GM23338 (cell line): ENCODE data around the gene DAND5. TPM values are rescaled to one million over a fixed set of nuclear protein-coding genes. Genes with fewer than 3 reads are reported as not detected.

ENCODE experiments used
- ATAC-seq: fragments of 200-7000 bp; cut with Tn5 transposase; 3 replicates; pipeline ENCODE4 v1.9.1; 2020
- DNase-seq: peaks from one replicate; pipeline ENCODE4 v3.0.0-alpha.2; 2015; ENCODE audit warnings: low spot score
- H2AFZ ChIP-seq: fragments of 200-600 bp; sonication (generic); 2 replicates; pipeline ENCODE4 v1.8.0; 2016; ENCODE audit warnings: antibody characterized with exemption, mild to moderate bottlenecking, moderate library complexity
- H3F3A ChIP-seq: fragments of 200-600 bp; sonication (generic); replicated peaks from 2 replicates; pipeline ENCODE4 v1.8.0; 2017; ENCODE audit warnings: antibody characterized with exemption, mixed run types, low read depth
- H3K27ac ChIP-seq: fragments of 200-600 bp; sonication (generic); 2 replicates; pipeline ENCODE4 v1.6.1; 2016; ENCODE audit warnings: low read depth
- H3K27me3 ChIP-seq: fragments of 200-600 bp; sonication (generic); 2 replicates; pipeline ENCODE4 v1.8.0; 2016; ENCODE audit warnings: mild to moderate bottlenecking, mixed run types, moderate library complexity; ENCODE audit not compliant: insufficient read depth
- H3K36me3 ChIP-seq: fragments of 200-600 bp; sonication (generic); 2 replicates; pipeline ENCODE4 v1.8.0; 2016; ENCODE audit warnings: mild to moderate bottlenecking; ENCODE audit not compliant: insufficient read depth
- H3K4me1 ChIP-seq: fragments of 200-600 bp; sonication (generic); 2 replicates; pipeline ENCODE4 v1.8.0; 2016; ENCODE audit warnings: mild to moderate bottlenecking, moderate library complexity; ENCODE audit not compliant: insufficient read depth
- H3K4me2 ChIP-seq: fragments of 200-600 bp; sonication (generic); 2 replicates; pipeline ENCODE4 v1.7.1; 2017; ENCODE audit warnings: mixed run types
- H3K4me3 ChIP-seq: fragments of 200-600 bp; sonication (generic); 2 replicates; pipeline ENCODE4 v1.6.1; 2016; ENCODE audit warnings: mixed run types
- H3K79me2 ChIP-seq: fragments of 200-600 bp; sonication (generic); replicated peaks from 2 replicates; pipeline ENCODE4 v1.8.0; 2017; ENCODE audit warnings: mild to moderate bottlenecking; ENCODE audit not compliant: insufficient read depth
- H3K9me2 ChIP-seq: fragments of 200-600 bp; sonication (generic); 2 replicates; pipeline ENCODE4 v1.8.0; 2017; ENCODE audit not compliant: insufficient read depth
- H4K20me1 ChIP-seq: fragments of 200-600 bp; sonication (generic); replicated peaks from 2 replicates; pipeline ENCODE4 v1.8.0; 2017; ENCODE audit warnings: mild to moderate bottlenecking; ENCODE audit not compliant: insufficient read depth
- H3K27ac Mint-ChIP-seq: 2 replicates; pipeline ENCODE4 v1.8.0; 2020; ENCODE audit warnings: inconsistent platforms, mild to moderate bottlenecking, moderate library complexity, mixed read lengths
- H3K27me3 Mint-ChIP-seq: 3 replicates; pipeline ENCODE4 v1.8.0; 2022; ENCODE audit warnings: low read depth, mild to moderate bottlenecking, moderate library complexity, mixed read lengths, inconsistent platforms; ENCODE audit not compliant: insufficient read depth, poor library complexity
- H3K36me3 Mint-ChIP-seq: 3 replicates; pipeline ENCODE4 v1.8.0; 2021; ENCODE audit warnings: low read depth, mild to moderate bottlenecking, inconsistent platforms, moderate library complexity, mixed read lengths
- H3K4me1 Mint-ChIP-seq: 3 replicates; pipeline ENCODE4 v1.8.0; 2020; ENCODE audit warnings: mild to moderate bottlenecking, inconsistent platforms, mixed read lengths
- H3K4me3 Mint-ChIP-seq: 3 replicates; pipeline ENCODE4 v1.8.0; 2021; ENCODE audit warnings: moderate library complexity, mild to moderate bottlenecking, inconsistent platforms, mixed read lengths
- H3K9me3 Mint-ChIP-seq: 3 replicates; pipeline ENCODE4 v1.8.0; 2020; ENCODE audit warnings: moderate library complexity, mild to moderate bottlenecking, inconsistent platforms, mixed read lengths
- CREB1 ChIP-seq: fragments of 250-450 bp; sonication (Bioruptor Pico); IDR thresholded peaks from 2 replicates; pipeline ENCODE4 v1.5.0; 2020; ENCODE audit warnings: low read depth, mild to moderate bottlenecking, moderate library complexity
- EZH2 ChIP-seq: fragments of 200-600 bp; sonication (generic); IDR thresholded peaks from one replicate; pipeline ENCODE4 v1.8.0; 2017; ENCODE audit warnings: antibody characterized with exemption, mild to moderate bottlenecking, low read depth; ENCODE audit not compliant: unreplicated experiment
- EZH2phosphoT487 ChIP-seq: fragments of 200-600 bp; sonication (generic); IDR thresholded peaks from one replicate; pipeline ENCODE4 v1.8.1; 2018; ENCODE audit warnings: antibody characterized with exemption; ENCODE audit not compliant: unreplicated experiment
- JUNB ChIP-seq: IDR thresholded peaks from one replicate; pipeline ENCODE4 v1.6.1; 2016; ENCODE audit warnings: antibody characterized with exemption; ENCODE audit not compliant: unreplicated experiment
- NANOG ChIP-seq: IDR thresholded peaks from 2 replicates; pipeline ENCODE4 v1.6.1; 2016; ENCODE audit warnings: antibody characterized with exemption, borderline replicate concordance
- POLR2AphosphoS5 ChIP-seq: IDR thresholded peaks from 2 replicates; pipeline ENCODE4 v1.6.1; 2016; ENCODE audit warnings: antibody characterized with exemption, low read depth
- REST ChIP-seq: IDR thresholded peaks from one replicate; pipeline ENCODE4 v1.6.1; 2018; ENCODE audit warnings: antibody characterized with exemption; ENCODE audit not compliant: unreplicated experiment
- STAT1 ChIP-seq: IDR thresholded peaks from one replicate; pipeline ENCODE4 v1.6.1; 2016; ENCODE audit warnings: antibody characterized with exemption; ENCODE audit not compliant: unreplicated experiment
- ZNF114 ChIP-seq: fragments of 250-450 bp; sonication (Bioruptor Pico); IDR thresholded peaks from 2 replicates; pipeline ENCODE4 v1.5.0; 2020; ENCODE audit warnings: mild to moderate bottlenecking, moderate library complexity
- ZNF331 ChIP-seq: fragments of 250-450 bp; sonication (Bioruptor Pico); IDR thresholded peaks from 2 replicates; pipeline ENCODE4 v1.5.0; 2020; ENCODE audit warnings: low read depth, mild to moderate bottlenecking, moderate library complexity
- polyA plus RNA-seq: library from polyadenylated mRNA; unstranded; fragments of >200 nt; fragmentation: Nextera tagmentation; extraction: Ambion mirVana; gene quantifications from 2 replicates; pipeline ENCODE4 v1.2.1, GENCODE V29; 2016
- total RNA-seq: library from RNA; depleted of rRNA; stranded (reverse); fragments of >200 nt; shearing (Covaris generic); gene quantifications from 2 replicates; pipeline ENCODE4 v1.2.3, GENCODE V29; 2014
- TF ChIP-seq, protein P1 (sequence below), 2 experiments: fragments of 200-600 bp in 1 of 2; sonication (generic) in 1 of 2; conservative IDR thresholded peaks; 2 replicates each; pipeline versions ENCODE4 v1.5.1 to v1.6.1; 2016 to 2017; ENCODE audit warnings: antibody characterized with exemption in 2 of 2, low read depth in 2 of 2, mild to moderate bottlenecking in 2 of 2, moderate library complexity in 1 of 2
- TF ChIP-seq, protein P2 (sequence below): fragments of 250-450 bp; sonication (Bioruptor Pico); IDR thresholded peaks from 2 replicates; pipeline ENCODE4 v1.5.0; 2020; ENCODE audit warnings: mild to moderate bottlenecking, moderate library complexity
- TF ChIP-seq, protein P3 (sequence below): IDR thresholded peaks from 2 replicates; pipeline ENCODE4 v1.6.1; 2016; ENCODE audit warnings: antibody characterized with exemption

The DAND5 gene
- total and polyA plus RNA-seq, 2 experiments from 2014 or later, result 0.18 to 0.28 TPM

- Histone ChIP-seq H3K36me3 (no peaks in the 10 kb centered on the region), H2AFZ (no peak overlapping the region), H3K27ac (no peak overlapping the region), H3K4me3 (no peak overlapping the region), H4K20me1 (no peaks in the 10 kb centered on the region), H3K79me2 (no peaks in the 10 kb centered on the region), H3K27me3 (no peaks in the 10 kb centered on the region), H3K4me1 (no peaks in the 10 kb centered on the region), H3K4me2 (no peak overlapping the region), H3K9me2 (no peaks in the 10 kb centered on the region), H3F3A (no peaks in the 10 kb centered on the region)
- H3K9me3 Mint-ChIP-seq, result no peaks in the 10 kb centered on the region
- peaks cover 9% of the 10 kb centered on the region for H3K27me3 Mint-ChIP-seq
- DNase-seq, result no peak
- no peak overlapping the region for H3K4me3 Mint-ChIP-seq
- no peak for TF ChIP-seq ZNF331 (CRISPR knock-in tag)
- TF ChIP-seq, protein P1, sequence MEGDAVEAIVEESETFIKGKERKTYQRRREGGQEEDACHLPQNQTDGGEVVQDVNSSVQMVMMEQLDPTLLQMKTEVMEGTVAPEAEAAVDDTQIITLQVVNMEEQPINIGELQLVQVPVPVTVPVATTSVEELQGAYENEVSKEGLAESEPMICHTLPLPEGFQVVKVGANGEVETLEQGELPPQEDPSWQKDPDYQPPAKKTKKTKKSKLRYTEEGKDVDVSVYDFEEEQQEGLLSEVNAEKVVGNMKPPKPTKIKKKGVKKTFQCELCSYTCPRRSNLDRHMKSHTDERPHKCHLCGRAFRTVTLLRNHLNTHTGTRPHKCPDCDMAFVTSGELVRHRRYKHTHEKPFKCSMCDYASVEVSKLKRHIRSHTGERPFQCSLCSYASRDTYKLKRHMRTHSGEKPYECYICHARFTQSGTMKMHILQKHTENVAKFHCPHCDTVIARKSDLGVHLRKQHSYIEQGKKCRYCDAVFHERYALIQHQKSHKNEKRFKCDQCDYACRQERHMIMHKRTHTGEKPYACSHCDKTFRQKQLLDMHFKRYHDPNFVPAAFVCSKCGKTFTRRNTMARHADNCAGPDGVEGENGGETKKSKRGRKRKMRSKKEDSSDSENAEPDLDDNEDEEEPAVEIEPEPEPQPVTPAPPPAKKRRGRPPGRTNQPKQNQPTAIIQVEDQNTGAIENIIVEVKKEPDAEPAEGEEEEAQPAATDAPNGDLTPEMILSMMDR (conservative IDR thresholded peaks at IDR 0.05; ENCODE audit: low read depth in 2 of 2), result no peak
- no peak for TF ChIP-seq REST
- no peak for TF ChIP-seq ZNF114 (CRISPR knock-in tag)
- TF ChIP-seq EZH2, result no peak
- no peak for TF ChIP-seq NANOG
- no peak for TF ChIP-seq CREB1 (CRISPR knock-in tag)
- no peak for TF ChIP-seq POLR2AphosphoS5
- TF ChIP-seq EZH2phosphoT487, result no peak
- TF ChIP-seq JUNB, result no peak
- TF ChIP-seq, protein P2, sequence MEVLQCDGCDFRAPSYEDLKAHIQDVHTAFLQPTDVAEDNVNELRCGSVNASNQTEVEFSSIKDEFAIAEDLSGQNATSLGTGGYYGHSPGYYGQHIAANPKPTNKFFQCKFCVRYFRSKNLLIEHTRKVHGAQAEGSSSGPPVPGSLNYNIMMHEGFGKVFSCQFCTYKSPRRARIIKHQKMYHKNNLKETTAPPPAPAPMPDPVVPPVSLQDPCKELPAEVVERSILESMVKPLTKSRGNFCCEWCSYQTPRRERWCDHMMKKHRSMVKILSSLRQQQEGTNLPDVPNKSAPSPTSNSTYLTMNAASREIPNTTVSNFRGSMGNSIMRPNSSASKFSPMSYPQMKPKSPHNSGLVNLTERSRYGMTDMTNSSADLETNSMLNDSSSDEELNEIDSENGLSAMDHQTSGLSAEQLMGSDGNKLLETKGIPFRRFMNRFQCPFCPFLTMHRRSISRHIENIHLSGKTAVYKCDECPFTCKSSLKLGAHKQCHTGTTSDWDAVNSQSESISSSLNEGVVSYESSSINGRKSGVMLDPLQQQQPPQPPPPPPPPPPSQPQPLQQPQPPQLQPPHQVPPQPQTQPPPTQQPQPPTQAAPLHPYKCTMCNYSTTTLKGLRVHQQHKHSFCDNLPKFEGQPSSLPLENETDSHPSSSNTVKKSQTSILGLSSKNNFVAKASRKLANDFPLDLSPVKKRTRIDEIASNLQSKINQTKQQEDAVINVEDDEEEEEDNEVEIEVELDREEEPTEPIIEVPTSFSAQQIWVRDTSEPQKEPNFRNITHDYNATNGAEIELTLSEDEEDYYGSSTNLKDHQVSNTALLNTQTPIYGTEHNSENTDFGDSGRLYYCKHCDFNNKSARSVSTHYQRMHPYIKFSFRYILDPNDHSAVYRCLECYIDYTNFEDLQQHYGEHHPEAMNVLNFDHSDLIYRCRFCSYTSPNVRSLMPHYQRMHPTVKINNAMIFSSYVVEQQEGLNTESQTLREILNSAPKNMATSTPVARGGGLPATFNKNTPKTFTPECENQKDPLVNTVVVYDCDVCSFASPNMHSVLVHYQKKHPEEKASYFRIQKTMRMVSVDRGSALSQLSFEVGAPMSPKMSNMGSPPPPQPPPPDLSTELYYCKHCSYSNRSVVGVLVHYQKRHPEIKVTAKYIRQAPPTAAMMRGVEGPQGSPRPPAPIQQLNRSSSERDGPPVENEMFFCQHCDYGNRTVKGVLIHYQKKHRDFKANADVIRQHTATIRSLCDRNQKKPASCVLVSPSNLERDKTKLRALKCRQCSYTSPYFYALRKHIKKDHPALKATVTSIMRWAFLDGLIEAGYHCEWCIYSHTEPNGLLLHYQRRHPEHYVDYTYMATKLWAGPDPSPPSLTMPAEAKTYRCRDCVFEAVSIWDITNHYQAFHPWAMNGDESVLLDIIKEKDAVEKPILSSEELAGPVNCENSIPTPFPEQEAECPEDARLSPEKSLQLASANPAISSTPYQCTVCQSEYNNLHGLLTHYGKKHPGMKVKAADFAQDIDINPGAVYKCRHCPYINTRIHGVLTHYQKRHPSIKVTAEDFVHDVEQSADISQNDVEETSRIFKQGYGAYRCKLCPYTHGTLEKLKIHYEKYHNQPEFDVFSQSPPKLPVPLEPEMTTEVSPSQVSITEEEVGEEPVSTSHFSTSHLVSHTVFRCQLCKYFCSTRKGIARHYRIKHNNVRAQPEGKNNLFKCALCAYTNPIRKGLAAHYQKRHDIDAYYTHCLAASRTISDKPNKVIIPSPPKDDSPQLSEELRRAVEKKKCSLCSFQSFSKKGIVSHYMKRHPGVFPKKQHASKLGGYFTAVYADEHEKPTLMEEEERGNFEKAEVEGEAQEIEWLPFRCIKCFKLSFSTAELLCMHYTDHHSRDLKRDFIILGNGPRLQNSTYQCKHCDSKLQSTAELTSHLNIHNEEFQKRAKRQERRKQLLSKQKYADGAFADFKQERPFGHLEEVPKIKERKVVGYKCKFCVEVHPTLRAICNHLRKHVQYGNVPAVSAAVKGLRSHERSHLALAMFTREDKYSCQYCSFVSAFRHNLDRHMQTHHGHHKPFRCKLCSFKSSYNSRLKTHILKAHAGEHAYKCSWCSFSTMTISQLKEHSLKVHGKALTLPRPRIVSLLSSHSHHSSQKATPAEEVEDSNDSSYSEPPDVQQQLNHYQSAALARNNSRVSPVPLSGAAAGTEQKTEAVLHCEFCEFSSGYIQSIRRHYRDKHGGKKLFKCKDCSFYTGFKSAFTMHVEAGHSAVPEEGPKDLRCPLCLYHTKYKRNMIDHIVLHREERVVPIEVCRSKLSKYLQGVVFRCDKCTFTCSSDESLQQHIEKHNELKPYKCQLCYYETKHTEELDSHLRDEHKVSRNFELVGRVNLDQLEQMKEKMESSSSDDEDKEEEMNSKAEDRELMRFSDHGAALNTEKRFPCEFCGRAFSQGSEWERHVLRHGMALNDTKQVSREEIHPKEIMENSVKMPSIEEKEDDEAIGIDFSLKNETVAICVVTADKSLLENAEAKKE (CRISPR knock-in tag), result no peak
- no peak for TF ChIP-seq STAT1
- TF ChIP-seq, protein P3, sequence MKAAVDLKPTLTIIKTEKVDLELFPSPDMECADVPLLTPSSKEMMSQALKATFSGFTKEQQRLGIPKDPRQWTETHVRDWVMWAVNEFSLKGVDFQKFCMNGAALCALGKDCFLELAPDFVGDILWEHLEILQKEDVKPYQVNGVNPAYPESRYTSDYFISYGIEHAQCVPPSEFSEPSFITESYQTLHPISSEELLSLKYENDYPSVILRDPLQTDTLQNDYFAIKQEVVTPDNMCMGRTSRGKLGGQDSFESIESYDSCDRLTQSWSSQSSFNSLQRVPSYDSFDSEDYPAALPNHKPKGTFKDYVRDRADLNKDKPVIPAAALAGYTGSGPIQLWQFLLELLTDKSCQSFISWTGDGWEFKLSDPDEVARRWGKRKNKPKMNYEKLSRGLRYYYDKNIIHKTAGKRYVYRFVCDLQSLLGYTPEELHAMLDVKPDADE, result no peak
- H3K4me1 Mint-ChIP-seq, result no peaks in the 10 kb centered on the region
- H3K27ac Mint-ChIP-seq, result no peak overlapping the region
- no peak for ATAC-seq
- no peaks in the 10 kb centered on the region for H3K36me3 Mint-ChIP-seq
These were observed 5.9 kb downstream of the DAND5 start for GRCh38 chr19:12975221-12975741.
